HTERT RPE-1 (cell line): Measurements from ENCODE around the gene ZNF330.
"Not testable (repeated sequence)": the region's sequence is repeated elsewhere in the genome, so short reads cannot be mapped to it uniquely, and the experiment has no call there.

Source experiments
- in situ Hi-C: fragments of 300-500 bp; cut with MboI; formaldehyde crosslinking; loops from 4 replicates; pipeline ENCODE4 v1.14.3; 2020; ENCODE audit warnings: low sequenced_read_pairs

ZNF330 gene

GRCh38 chr4:141220691-141221659, at the start of gene ZNF330:
TSS of gene ZNF330 (plus strand) at chr4:141220895. CDS start at chr4:141222372, 1,477 bp downstream.
- in situ Hi-C loops, result no loop called here

- in situ Hi-C loops, result no loop called here
These were observed 46.2 kb upstream of the ZNF330 start for GRCh38 chr4:141174457-141174856.

GRCh38 chr4:141177171-141177570, 43.5 kb upstream of the ZNF330 start:
- in situ Hi-C loops, result no loop called here

GRCh38 chr4:141179474-141180373, 41.0 kb upstream of the ZNF330 start:
- in situ Hi-C loops, result no loop called here

- in situ Hi-C loops, result no loop called here
These were observed 39.5 kb upstream of the ZNF330 start for GRCh38 chr4:141180991-141181761.

GRCh38 chr4:141183491-141183890, 37.2 kb upstream of the ZNF330 start:
- in situ Hi-C loops, result not testable (repeated sequence)

GRCh38 chr4:141192564-141192963, 28.1 kb upstream of the ZNF330 start:
- in situ Hi-C loops, result no loop called here

GRCh38 chr4:141193516-141194034, 27.1 kb upstream of the ZNF330 start:
- in situ Hi-C loops, result no loop called here

- in situ Hi-C loops, result no loop called here
These were observed 25.5 kb upstream of the ZNF330 start for GRCh38 chr4:141195095-141195707.

GRCh38 chr4:141196227-141196933, 24.3 kb upstream of the ZNF330 start:
- in situ Hi-C loops, result no loop called here

- in situ Hi-C loops, result no loop called here
These were observed 12.7 kb upstream of the ZNF330 start for GRCh38 chr4:141207961-141208360.

GRCh38 chr4:141210168-141210567, 10.5 kb upstream of the ZNF330 start:
- in situ Hi-C loops, result no loop called here

GRCh38 chr4:141213550-141213991, 7.1 kb upstream of the ZNF330 start:
- in situ Hi-C loops, result no loop called here

- in situ Hi-C loops, result no loop called here
These were observed 5.7 kb upstream of the ZNF330 start for GRCh38 chr4:141215030-141215429.

GRCh38 chr4:141216002-141216761, 4.5 kb upstream of the ZNF330 start:
- in situ Hi-C loops, result no loop called here

GRCh38 chr4:141220271-141220670, 424 bp upstream of the ZNF330 start:
- in situ Hi-C loops, result no loop called here

GRCh38 chr4:141223418-141223817, 2.7 kb downstream of the ZNF330 start:
- in situ Hi-C loops, result no loop called here

GRCh38 chr4:141227280-141227679, 6.6 kb downstream of the ZNF330 start:
- in situ Hi-C loops, result not testable (repeated sequence)
